Hepatocyte (in vitro differentiated cells): ENCODE measurements around the gene PDE6C.

Source experiments
- EZH2 ChIP-seq: fragments of 200-600 bp; sonication (generic); IDR thresholded peaks from 2 replicates; pipeline ENCODE4 v1.6.1; 2016; ENCODE audit warnings: antibody characterized with exemption, mild to moderate bottlenecking, borderline replicate concordance
- EZH2phosphoT487 ChIP-seq: fragments of 200-600 bp; sonication (generic); IDR thresholded peaks from one replicate; pipeline ENCODE4 v1.6.1; 2018; ENCODE audit warnings: antibody characterized with exemption, mild to moderate bottlenecking, low read depth, moderate library complexity; ENCODE audit not compliant: unreplicated experiment, severe bottlenecking
- TF ChIP-seq, protein P1 (sequence below): fragments of 200-600 bp; sonication (generic); IDR thresholded peaks from 2 replicates; pipeline ENCODE4 v1.5.1; 2016; ENCODE audit warnings: antibody characterized with exemption, mild to moderate bottlenecking; ENCODE audit not compliant: poor library complexity

DNA sequence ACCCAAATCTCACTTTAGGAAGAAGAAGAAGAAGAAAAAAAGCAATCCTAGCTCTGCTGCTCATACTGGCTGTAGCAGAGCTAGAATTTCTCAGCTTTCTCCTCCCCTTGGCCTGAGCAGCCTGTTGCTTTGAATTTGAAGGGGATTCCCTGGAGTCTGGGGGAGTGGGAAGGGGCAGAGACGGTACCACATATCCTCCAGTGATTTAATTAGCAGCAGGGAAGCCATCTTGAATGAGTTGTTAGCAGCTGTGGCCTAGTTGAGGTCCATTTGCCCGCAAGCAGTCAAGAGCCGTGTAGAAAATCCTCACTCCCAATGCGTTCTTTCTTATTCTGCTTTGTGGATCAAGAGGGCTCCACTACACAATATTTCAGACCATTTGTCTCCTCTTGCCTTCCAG is 16.5 kb downstream of the PDE6C start:
- TF ChIP-seq, protein P1, sequence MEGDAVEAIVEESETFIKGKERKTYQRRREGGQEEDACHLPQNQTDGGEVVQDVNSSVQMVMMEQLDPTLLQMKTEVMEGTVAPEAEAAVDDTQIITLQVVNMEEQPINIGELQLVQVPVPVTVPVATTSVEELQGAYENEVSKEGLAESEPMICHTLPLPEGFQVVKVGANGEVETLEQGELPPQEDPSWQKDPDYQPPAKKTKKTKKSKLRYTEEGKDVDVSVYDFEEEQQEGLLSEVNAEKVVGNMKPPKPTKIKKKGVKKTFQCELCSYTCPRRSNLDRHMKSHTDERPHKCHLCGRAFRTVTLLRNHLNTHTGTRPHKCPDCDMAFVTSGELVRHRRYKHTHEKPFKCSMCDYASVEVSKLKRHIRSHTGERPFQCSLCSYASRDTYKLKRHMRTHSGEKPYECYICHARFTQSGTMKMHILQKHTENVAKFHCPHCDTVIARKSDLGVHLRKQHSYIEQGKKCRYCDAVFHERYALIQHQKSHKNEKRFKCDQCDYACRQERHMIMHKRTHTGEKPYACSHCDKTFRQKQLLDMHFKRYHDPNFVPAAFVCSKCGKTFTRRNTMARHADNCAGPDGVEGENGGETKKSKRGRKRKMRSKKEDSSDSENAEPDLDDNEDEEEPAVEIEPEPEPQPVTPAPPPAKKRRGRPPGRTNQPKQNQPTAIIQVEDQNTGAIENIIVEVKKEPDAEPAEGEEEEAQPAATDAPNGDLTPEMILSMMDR: no peak
- TF ChIP-seq EZH2 (no peak), EZH2phosphoT487 (no peak)
